ENCODE measurements around the gene CREB5.

- no peak for TF ChIP-seq CTCF (IDR thresholded peaks at IDR 0.05 in 2 of 3, conservative IDR thresholded peaks at IDR 0.05 in 1 of 3; ENCODE audit: borderline replicate concordance in 1 of 3, insufficient read depth in 1 of 3, low read depth in 2 of 3, low read length in 2 of 3)
- TF ChIP-seq SIN3A (IDR thresholded peaks at IDR 0.05; ENCODE audit: low read depth): no peak
- no peak for TF ChIP-seq POLR2A (IDR thresholded peaks at IDR 0.05; ENCODE audit: borderline replicate concordance, extremely low read depth, insufficient read depth, insufficient read length)
- no peak for TF ChIP-seq RAD21 (IDR thresholded peaks at IDR 0.05; ENCODE audit: low read depth)
- no peak for TF ChIP-seq SP1 (IDR thresholded peaks at IDR 0.05; ENCODE audit: low read depth)
- no peak for TF ChIP-seq SRF (IDR thresholded peaks at IDR 0.05; ENCODE audit: low read depth)
- no peak for TF ChIP-seq POLR2AphosphoS5 (IDR thresholded peaks at IDR 0.05; ENCODE audit: low read depth, low read length)
- no peak for TF ChIP-seq EZH2 (IDR thresholded peaks at IDR 0.05)
- TF ChIP-seq FOSL1 (IDR thresholded peaks at IDR 0.05; ENCODE audit: low read depth): no peak
- no peak for TF ChIP-seq EGR1 (IDR thresholded peaks at IDR 0.05; ENCODE audit: low read depth)
- TF ChIP-seq REST (IDR thresholded peaks at IDR 0.05; ENCODE audit: low read depth): no peak
- TF ChIP-seq ZNF274 (IDR thresholded peaks at IDR 0.05; ENCODE audit: low read depth, low read length): no peak
- no peak for TF ChIP-seq ZFX (IDR thresholded peaks at IDR 0.05)
- TF ChIP-seq EZH2phosphoT487 (IDR thresholded peaks at IDR 0.05; ENCODE audit: borderline replicate concordance): no peak
Observed at GRCh38 chr7:28488061-28488791, 75.9 kb downstream of the CREB5 start.
